ENCODE measurements around the gene APOL3.
"Not testable (repeated sequence)": the region's sequence is repeated elsewhere in the genome, so short reads cannot be mapped to it uniquely, and the experiment has no call there.

- TF ChIP-seq, protein P1, sequence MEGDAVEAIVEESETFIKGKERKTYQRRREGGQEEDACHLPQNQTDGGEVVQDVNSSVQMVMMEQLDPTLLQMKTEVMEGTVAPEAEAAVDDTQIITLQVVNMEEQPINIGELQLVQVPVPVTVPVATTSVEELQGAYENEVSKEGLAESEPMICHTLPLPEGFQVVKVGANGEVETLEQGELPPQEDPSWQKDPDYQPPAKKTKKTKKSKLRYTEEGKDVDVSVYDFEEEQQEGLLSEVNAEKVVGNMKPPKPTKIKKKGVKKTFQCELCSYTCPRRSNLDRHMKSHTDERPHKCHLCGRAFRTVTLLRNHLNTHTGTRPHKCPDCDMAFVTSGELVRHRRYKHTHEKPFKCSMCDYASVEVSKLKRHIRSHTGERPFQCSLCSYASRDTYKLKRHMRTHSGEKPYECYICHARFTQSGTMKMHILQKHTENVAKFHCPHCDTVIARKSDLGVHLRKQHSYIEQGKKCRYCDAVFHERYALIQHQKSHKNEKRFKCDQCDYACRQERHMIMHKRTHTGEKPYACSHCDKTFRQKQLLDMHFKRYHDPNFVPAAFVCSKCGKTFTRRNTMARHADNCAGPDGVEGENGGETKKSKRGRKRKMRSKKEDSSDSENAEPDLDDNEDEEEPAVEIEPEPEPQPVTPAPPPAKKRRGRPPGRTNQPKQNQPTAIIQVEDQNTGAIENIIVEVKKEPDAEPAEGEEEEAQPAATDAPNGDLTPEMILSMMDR (IDR thresholded peaks at IDR 0.05), result not testable (repeated sequence)
- not testable (repeated sequence) for TF ChIP-seq POLR2A (IDR thresholded peaks at IDR 0.05)
These were observed 61.0 kb downstream of the APOL3 start for GRCh38 chr22:36099561-36099960.

Data from heart left ventricle (tissue), 13 donors.